HuH-7 (cell line): Measurements from ENCODE around the gene KPNA6.

Experiments
- DNase-seq: peaks from one replicate; pipeline ENCODE4 v3.0.0; 2011; ENCODE audit warnings: low spot score

Gene KPNA6

DNA sequence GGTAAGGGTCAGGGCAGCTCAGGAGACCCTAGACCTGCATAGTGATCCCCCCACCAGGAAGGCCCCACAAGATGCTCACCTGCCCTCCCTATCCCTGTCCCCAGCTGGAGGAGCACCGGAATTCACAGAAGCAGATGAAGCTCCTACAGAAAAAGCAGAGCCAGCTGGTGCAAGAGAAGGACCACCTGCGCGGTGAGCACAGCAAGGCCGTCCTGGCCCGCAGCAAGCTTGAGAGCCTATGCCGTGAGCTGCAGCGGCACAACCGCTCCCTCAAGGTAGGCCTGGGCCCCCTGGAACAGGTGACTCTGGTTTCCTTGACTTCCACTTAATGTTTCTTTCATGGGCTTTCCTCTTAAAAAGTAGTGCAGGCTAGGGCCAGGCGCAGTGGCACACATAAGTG, 80.0 kb downstream of the KPNA6 start:
- no peak for DNase-seq

- DNase-seq: no peak
Measured at GRCh38 chr1:32192220-32192948, 84.5 kb downstream of the KPNA6 start.

DNA sequence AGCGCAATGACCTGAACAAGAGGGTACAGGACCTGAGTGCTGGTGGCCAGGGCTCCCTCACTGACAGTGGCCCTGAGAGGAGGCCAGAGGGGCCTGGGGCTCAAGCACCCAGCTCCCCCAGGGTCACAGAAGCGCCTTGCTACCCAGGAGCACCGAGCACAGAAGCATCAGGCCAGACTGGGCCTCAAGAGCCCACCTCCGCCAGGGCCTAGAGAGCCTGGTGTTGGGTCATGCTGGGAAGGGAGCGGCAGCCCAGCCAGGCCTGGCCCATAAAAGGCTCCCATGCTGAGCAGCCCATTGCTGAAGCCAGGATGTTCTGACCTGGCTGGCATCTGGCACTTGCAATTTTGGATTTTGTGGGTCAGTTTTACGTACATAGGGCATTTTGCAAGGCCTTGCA, 87.1 kb downstream of the KPNA6 start:
- no peak for DNase-seq

DNA sequence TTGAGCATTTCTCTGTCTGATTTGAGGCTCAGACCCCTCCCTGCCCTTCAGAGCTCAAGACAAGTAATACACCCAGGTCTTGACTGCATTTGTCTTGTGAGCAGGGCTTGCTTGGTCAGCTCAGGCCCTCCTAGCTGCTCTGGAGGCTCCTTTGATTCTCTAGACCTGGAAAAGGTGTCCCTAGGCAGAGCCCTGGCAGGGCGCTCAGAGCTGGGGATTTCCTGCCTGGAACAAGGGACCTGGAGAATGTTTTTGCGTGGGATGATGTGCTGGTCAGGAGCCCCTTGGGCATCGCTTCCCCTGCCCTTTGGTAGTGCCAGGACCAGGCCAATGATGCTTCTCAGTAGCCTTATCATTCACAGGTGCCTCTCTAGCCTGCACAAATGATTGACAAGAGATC, 87.7 kb downstream of the KPNA6 start:
- DNase-seq: no peak

- no peak for DNase-seq
Measured at GRCh38 chr1:32195972-32196823, 88.3 kb downstream of the KPNA6 start.

DNA sequence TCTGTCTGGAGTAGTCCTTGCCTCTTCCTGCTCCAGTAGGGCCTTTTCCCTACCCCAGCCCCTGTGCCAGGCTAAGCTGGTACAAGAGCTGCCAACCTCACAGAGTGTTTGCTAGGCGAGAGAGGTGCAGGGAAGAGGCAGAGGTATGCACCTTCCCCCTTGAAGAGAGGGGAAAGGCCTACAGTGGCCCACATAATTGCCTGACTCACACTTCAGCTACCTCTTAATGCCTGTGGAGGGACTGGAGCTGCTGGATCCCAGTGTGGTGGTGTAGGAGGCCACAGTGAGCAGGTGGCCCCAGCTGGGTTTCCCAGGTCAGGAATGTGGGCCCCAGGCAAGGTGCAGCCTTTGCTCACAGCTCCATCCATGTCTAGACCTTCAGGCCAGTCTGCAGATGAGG, 89.2 kb downstream of the KPNA6 start:
- DNase-seq: no peak

- DNase-seq: no peak
Measured at GRCh38 chr1:32197837-32198236, 90.0 kb downstream of the KPNA6 start.

DNA sequence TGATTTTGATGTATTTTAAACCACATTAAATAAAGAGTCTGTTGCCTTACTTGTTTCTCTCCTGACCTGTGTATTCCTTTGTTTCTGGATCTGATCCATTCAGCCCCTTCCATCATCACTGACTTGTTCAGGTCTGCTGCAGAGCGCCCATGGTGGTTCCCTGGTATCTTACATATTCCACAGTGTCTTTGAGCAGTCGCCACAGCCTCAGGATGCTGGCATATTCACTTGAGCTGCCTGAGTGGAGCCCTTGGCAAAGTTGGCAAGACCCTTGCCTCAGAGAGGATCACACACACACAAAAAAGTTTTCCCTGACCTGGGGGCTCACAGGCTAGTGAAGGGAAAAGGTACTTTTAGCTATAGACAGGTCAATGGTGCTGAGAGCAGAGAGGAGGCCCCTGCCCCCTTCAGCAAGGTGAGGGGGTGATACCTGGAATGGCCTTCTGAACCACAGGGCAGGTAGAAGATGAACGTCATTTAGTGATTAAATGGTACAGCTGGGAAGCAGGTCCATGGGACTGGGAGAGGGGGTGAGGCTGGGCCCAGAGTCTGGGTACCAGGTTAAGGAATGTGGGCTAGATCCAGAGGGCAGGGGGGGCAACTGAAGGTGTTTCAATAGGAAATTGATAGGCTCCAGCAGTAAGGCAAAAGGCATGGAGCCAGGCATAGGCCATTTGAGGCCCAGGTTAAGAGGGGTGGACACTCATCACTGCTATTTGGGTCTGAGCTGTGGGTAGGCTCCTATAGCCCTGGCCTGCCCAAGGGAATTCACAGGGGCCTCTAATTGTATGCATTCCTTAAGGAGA, 90.6 kb downstream of the KPNA6 start:
- no peak for DNase-seq

- DNase-seq: no peak
Measured at GRCh38 chr1:32199043-32199716, 91.3 kb downstream of the KPNA6 start.

DNA sequence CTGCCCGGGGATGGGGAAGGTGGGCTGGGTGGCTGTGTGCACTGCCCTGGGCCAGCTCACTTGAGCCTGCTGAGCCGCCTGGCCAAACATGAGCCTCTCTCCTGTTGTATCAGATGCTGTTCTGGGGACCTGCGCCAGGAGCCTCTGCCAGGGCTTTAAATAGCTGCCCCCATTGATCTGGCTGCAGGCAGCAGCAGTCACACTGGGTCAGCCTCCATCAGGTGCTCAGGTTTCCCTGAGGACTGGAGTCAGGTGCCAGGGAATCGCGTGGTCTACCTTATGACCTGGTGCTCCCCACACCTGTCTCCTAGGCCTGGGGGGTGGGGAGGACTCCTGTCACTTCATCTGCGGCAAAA, 91.8 kb downstream of the KPNA6 start:
- DNase-seq: no peak

GRCh38 chr1:32200226-32201010, 92.6 kb downstream of the KPNA6 start, which contains the start of gene CCDC28B:
TSS of gene CCDC28B (plus strand) at chr1:32200595. CDS start at chr1:32201936, 1,341 bp downstream.
- DNase-seq: peak; percentile 79

DNA sequence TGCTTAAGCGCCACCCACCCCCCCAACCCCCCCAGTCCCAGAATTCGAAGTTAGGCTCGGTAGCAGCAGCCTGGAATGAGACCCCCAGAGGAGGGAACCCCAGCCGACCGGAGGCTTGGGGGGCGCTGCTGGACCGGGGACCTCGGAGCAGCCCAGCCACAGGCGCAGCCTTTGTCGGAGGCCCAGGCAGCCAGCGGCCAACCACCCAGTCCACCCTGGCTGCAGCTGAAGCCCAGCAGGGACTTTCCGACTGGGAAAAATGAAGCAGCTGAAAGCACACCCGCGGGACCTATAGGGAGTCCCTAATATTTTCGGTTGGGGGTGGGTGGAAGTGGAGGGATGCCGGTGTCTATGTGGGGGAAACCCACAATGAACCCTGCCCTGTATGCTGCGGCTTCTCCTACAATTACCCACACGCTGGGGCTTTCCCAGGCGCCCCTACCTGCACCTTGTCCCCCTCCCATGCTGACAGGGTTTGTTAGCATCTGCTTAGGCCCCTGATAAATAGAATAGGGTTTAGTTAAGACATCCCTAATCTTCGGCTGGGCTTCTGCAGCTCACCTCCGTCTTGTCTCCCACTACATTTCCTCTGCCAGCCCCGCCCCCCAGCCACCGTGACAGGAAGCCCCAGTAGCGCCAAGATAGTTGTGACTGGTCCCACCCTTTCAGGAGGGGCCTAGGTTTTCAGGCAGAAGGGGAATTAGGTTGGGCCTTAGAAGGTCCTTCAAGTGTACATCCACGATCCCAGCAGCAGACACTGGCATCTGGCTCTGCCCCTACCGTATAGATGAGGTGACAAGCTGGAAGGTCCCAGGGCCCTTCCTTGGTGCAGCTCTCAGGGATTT, 93.4 kb downstream of the KPNA6 start:
- peak; percentile 39 for DNase-seq

GRCh38 chr1:32204943-32205361, 97.1 kb downstream of the KPNA6 start:
- no peak for DNase-seq

GRCh38 chr1:32205401-32206370, 97.8 kb downstream of the KPNA6 start, which contains the start of gene IQCC:
TSS of gene IQCC (plus strand) at chr1:32205671. CDS start at chr1:32205682, 11 bp downstream.
- DNase-seq: peak; percentile 93

GRCh38 chr1:32208469-32208868, 100.6 kb downstream of the KPNA6 start:
- no peak for DNase-seq

DNA sequence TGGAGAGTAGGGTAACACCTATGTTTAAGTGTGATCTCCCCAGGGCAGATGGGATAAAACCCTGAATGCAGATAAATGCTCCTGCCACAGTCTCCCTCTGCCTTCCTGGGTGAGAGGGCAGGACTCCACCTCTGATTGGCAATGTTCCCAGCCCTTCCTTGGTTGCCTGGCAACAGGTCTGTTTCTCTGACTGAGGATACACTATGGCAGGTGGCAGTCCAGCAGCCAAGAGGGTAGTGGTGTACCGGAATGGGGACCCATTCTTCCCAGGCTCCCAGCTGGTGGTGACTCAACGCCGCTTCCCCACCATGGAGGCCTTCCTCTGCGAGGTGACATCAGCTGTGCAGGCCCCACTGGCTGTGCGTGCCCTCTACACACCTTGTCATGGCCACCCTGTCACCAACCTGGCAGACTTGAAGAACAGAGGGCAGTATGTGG, 101.1 kb downstream of the KPNA6 start, which contains the start of gene DCDC2B:
DCDC2B (plus strand) TSS at position 199 of the 438 bp plus-strand sequence; CDS start at position 204, 5 bp downstream.
- no peak for DNase-seq

- peak; percentile 80 for DNase-seq
Measured at GRCh38 chr1:32215629-32216480, 108.0 kb downstream of the KPNA6 start.

- no peak for DNase-seq
Measured at GRCh38 chr1:32216566-32216965, 108.7 kb downstream of the KPNA6 start.
